ENCODE measurements around the gene PCSK5. TPM values are rescaled to one million over a fixed set of nuclear protein-coding genes. Genes with fewer than 3 reads are reported as not detected.

Gene PCSK5
- total and polyA plus RNA-seq, 2 of the 8 experiments (the other 6 are each of a cell fraction or from before 2014, with no cell fraction given): 5.5 to 10.7 TPM

- H2BK20ac ChIP-seq (ENCODE audit: low read length): no peak overlapping the region
- no peaks in the 10 kb centered on the region; a peak in 2 of 8 replicates for H3K36me3 ChIP-seq (ENCODE audit: control insufficient read depth in 2 of 4, insufficient read depth in 4 of 4, low read length in 3 of 4)
- no peaks in the 10 kb centered on the region for H3K27me3 ChIP-seq (replicated peaks in 1 of 4; ENCODE audit: control insufficient read depth in 3 of 4, extremely low read depth in 1 of 4, insufficient read depth in 3 of 4, low read length in 3 of 4)
- H3K79me1 ChIP-seq (ENCODE audit: low read depth, low read length): no peaks in the 10 kb centered on the region
- FAIRE-seq (no peak), DNase-seq (ENCODE audit: low read depth in 1 of 2, low spot score in 2 of 2) (no peak)
- H2BK15ac ChIP-seq (ENCODE audit: low read length): no peak overlapping the region
- no peak overlapping the region for H3K4me2 ChIP-seq (ENCODE audit: insufficient read depth in 1 of 2, low read depth in 2 of 2, low read length in 2 of 2)
- H3K56ac ChIP-seq (replicated peaks; ENCODE audit: insufficient read length, low read depth, low read length): no peak overlapping the region
- no peak overlapping the region for H2BK12ac ChIP-seq (ENCODE audit: low read depth, low read length)
- no peak overlapping the region for H3K9ac ChIP-seq (replicated peaks in 1 of 4; ENCODE audit: extremely low read depth in 1 of 4, low read depth in 3 of 4, low read length in 3 of 4)
- no peaks in the 10 kb centered on the region for H3K4me1 ChIP-seq (replicated peaks in 1 of 4; ENCODE audit: control insufficient read depth in 3 of 4, insufficient read depth in 4 of 4, low read length in 3 of 4)
- H3K79me2 ChIP-seq (ENCODE audit: control insufficient read depth in 1 of 2, insufficient read depth in 2 of 2, low read length in 2 of 2): no peaks in the 10 kb centered on the region
- no peak for TF ChIP-seq SIRT6 (IDR thresholded peaks at IDR 0.05; ENCODE audit: low read length)
- TF ChIP-seq ASH2L (IDR thresholded peaks at IDR 0.05; ENCODE audit: low read length): no peak
- no peak for TF ChIP-seq GTF2F1 (IDR thresholded peaks at IDR 0.05; ENCODE audit: borderline replicate concordance, low read depth, low read length)
- TF ChIP-seq BCL11A (IDR thresholded peaks at IDR 0.05; ENCODE audit: low read depth in 2 of 2, low read length in 2 of 2): no peak
- TF ChIP-seq SIX5 (IDR thresholded peaks at IDR 0.05; ENCODE audit: low read depth, low read length): no peak
- no peak for TF ChIP-seq HDAC2 (IDR thresholded peaks at IDR 0.05; ENCODE audit: borderline replicate concordance in 1 of 2, low read depth in 2 of 2, low read length in 2 of 2)
- no peak for TF ChIP-seq SAP30 (IDR thresholded peaks at IDR 0.05; ENCODE audit: insufficient read depth, insufficient replicate concordance, low read length)
- TF ChIP-seq GABPA (IDR thresholded peaks at IDR 0.05; ENCODE audit: borderline replicate concordance, insufficient read depth, low read length): no peak
- TF ChIP-seq TEAD4 (IDR thresholded peaks at IDR 0.05; ENCODE audit: low read depth, low read length): no peak
- TF ChIP-seq RXRA (IDR thresholded peaks at IDR 0.05; ENCODE audit: insufficient read depth, low read depth, low read length): no peak
- TF ChIP-seq RAD21 (IDR thresholded peaks at IDR 0.05 in 1 of 2, conservative IDR thresholded peaks at IDR 0.05 in 1 of 2; ENCODE audit: low read depth in 2 of 2, low read length in 2 of 2): no peak
- no peak overlapping the region for H4K8ac ChIP-seq (ENCODE audit: extremely low read depth, insufficient read depth, low read length)
- no peak overlapping the region for H2BK5ac ChIP-seq (ENCODE audit: low read depth, low read length)
- H3K14ac ChIP-seq (ENCODE audit: insufficient read length): no peak overlapping the region
- H4K91ac ChIP-seq (replicated peaks; ENCODE audit: insufficient read length, low read length): no peak overlapping the region
- no peaks in the 10 kb centered on the region for H3K9me3 ChIP-seq (ENCODE audit: insufficient read depth in 2 of 2, low read depth in 1 of 2, low read length in 1 of 2)
- ChIA-PET CTCF (ENCODE audit: partially characterized antibody) (interaction anchor here (1.0 to 1.6 kb wide), 2 partner anchors 121 to 201 kb away, joined by 4 to 7 read pairs; no protein-coding TSS in a partner anchor), POLR2A (ENCODE audit: partially characterized antibody) (no interaction called here)
- H2BK120ac ChIP-seq (replicated peaks; ENCODE audit: low read depth, low read length): no peak overlapping the region
- no peak overlapping the region for H3K18ac ChIP-seq (ENCODE audit: extremely low read depth, low read length)
- no peak overlapping the region for H4K5ac ChIP-seq (ENCODE audit: insufficient read length, low read depth, low read length)
- no peak overlapping the region for H2AK5ac ChIP-seq (ENCODE audit: low read depth, low read length)
- no peaks in the 10 kb centered on the region for H4K20me1 ChIP-seq (replicated peaks in 1 of 2; ENCODE audit: control insufficient read depth in 1 of 2, insufficient read depth in 2 of 2, low read length in 2 of 2)
- no peak overlapping the region for H3K23ac ChIP-seq (ENCODE audit: insufficient read length)
- WGBS, 2 experiments (ENCODE audit: extremely low coverage in 1 of 2, insufficient coverage in 1 of 2, insufficient read length in 1 of 2, insufficient replicate concordance in 2 of 2, low coverage in 1 of 2, low lambda C conversion rate in 2 of 2, missing lambda C conversion rate in 1 of 2): 88% methylated on average over 3 of the region's 3 CpGs; no CpG with 5 or more reads in 1 of the 2 experiments
- H2AFZ ChIP-seq (ENCODE audit: low read length): no peak overlapping the region
- H3K27ac ChIP-seq (ENCODE audit: low read depth, low read length): no peak overlapping the region
- H3K4me3 ChIP-seq (ENCODE audit: extremely low read depth in 1 of 4, insufficient read depth in 2 of 4, low read depth in 3 of 4, low read length in 4 of 4): no peak overlapping the region
- H3K23me2 ChIP-seq (ENCODE audit: low read depth, low read length): no peaks in the 10 kb centered on the region
- H3K4ac ChIP-seq (replicated peaks; ENCODE audit: insufficient read length, low read depth, low read length): no peak overlapping the region
These were observed 290.1 kb downstream of the PCSK5 start for GRCh38 chr9:76180541-76180940.
